ENCODE results near the gene UBE2N.

The UBE2N gene

DNA sequence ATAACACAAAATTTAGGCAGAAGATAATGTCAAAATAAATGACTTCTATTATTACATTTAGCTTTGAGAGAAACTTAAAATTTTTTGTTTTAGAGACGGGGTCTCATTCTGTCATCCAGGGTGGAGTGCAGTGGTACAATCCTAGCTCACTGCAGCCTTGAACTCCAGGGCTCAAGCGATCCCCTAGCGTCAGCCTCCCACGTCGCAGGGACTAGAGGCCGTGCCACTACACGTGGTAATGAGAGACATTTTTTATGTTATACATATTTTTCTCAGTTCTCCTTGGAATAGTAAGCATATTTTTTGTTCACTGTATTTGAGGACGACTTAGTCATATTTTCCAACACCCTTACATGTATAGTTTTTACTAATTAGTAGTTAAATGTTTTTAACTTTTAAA is 85.5 kb downstream of the UBE2N start:
- 85 to 86% methylated on average over 6 to 7 of the region's 8 CpGs for WGBS, 2 experiments
- Histone ChIP-seq H3K27me3 (ENCODE audit: control insufficient read depth, insufficient read depth, low read length, poor library complexity, severe bottlenecking) (no peaks in the 10 kb centered on the region), H3K9me3 (ENCODE audit: control insufficient read depth, low read length) (no peaks in the 10 kb centered on the region), H3K4me3 (ENCODE audit: insufficient read depth, low read depth, low read length) (no peak overlapping the region), H3K27ac (ENCODE audit: insufficient read depth, low read depth, low read length, poor library complexity, severe bottlenecking) (no peak overlapping the region), H3K4me1 (ENCODE audit: control insufficient read depth, insufficient read depth, low read length) (no peaks in the 10 kb centered on the region), H3K36me3 (ENCODE audit: control insufficient read depth, insufficient read depth, low read length) (no peaks in the 10 kb centered on the region)
